IgD-negative memory B cell (primary cell): ENCODE data around the gene FAM151A. TPM values are rescaled to one million over a fixed set of nuclear protein-coding genes. Genes with fewer than 3 reads are reported as not detected.

Source experiments
- H3K27ac Mint-ChIP-seq, 3 donors: one replicate each; pipeline ENCODE4 v1.8.0; 2020 to 2022; ENCODE audit warnings: mild to moderate bottlenecking in 3 of 3, mixed read lengths in 3 of 3, moderate library complexity in 1 of 3
- H3K27me3 Mint-ChIP-seq: one replicate; pipeline ENCODE4 v1.8.0; 2021; ENCODE audit warnings: mixed read lengths
- H3K36me3 Mint-ChIP-seq: one replicate; pipeline ENCODE4 v1.8.0; 2020; ENCODE audit warnings: mild to moderate bottlenecking, mixed read lengths
- H3K4me1 Mint-ChIP-seq, 3 donors: one replicate each; pipeline ENCODE4 v1.8.0; 2020 to 2022; ENCODE audit warnings: mixed read lengths in 3 of 3, mild to moderate bottlenecking in 1 of 3
- H3K4me3 Mint-ChIP-seq, 4 donors: one replicate each; pipeline ENCODE4 v1.8.0; 2020 to 2022; ENCODE audit warnings: mild to moderate bottlenecking in 4 of 4, mixed read lengths in 4 of 4, moderate library complexity in 3 of 4
- H3K9me3 Mint-ChIP-seq, 3 donors: one replicate each; pipeline ENCODE4 v1.8.0; 2020 to 2021; ENCODE audit warnings: mixed read lengths in 3 of 3, mild to moderate bottlenecking in 1 of 3
- polyA plus RNA-seq: library from polyadenylated mRNA; unstranded; fragments of 300-500 nt; fragmentation: Illumina TruSeq; gene quantifications from one replicate; pipeline ENCODE4 v1.2.3, GENCODE V29; 2021

The FAM151A gene
- polyA plus RNA-seq, 1 donor from 2014 or later, result not detected

DNA sequence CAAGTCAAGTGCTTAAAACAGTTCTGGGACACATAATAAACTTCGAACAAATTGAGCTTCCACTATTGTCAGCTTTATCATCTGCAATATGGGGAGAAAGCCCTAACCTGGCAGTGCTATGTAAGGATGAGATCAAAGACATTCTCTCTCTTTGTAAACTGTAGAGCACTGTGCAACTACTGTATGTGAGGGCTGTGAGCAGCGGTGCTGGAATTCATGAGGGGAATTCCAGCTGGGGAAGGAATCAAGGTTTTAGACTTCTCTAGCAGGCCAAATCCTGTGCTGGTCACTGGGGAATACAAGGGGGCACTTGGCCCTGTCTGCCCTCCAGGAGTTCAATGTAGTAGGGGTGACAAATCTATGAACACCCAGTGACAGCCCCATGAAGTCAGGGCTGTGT, 9.3 kb downstream of the FAM151A start:
- Mint-ChIP-seq H3K9me3 (peaks cover 0 to 3% (median 0%) of the 10 kb centered on the region in 3 donors), H3K4me1 (peaks cover 0 to 2% (median 0%) of the 10 kb centered on the region in 3 donors), H3K27me3 (peaks cover 3% of the 10 kb centered on the region), H3K36me3 (no peaks in the 10 kb centered on the region), H3K27ac (no peak overlapping the region), H3K4me3 (no peak overlapping the region)

DNA sequence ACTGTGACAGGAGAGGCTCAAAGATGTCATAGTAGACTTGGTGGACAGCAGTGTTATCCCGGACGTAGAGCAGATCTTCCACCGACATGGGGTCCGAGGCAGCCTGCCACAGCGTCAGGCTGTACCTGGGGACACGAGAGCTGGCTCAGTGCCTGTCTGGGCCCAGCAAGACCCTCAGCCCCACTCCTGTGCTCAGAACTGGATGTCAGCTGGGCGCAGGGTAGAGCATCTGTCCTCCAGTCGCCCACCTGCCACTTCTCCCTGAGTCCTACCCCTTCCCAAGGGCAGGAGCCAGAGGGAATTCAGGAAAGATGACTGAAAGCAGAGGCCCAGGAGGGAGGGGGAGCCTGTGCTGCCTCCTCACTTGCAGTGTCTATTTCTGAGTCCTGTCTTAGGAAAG, 11.7 kb downstream of the FAM151A start:
- Mint-ChIP-seq H3K36me3 (no peaks in the 10 kb centered on the region), H3K4me1 (peaks cover 0 to 2% (median 0%) of the 10 kb centered on the region in 3 donors), H3K27me3 (peaks cover 2% of the 10 kb centered on the region), H3K27ac (no peak overlapping the region), H3K9me3 (no peaks in the 10 kb centered on the region), H3K4me3 (no peak overlapping the region)

DNA sequence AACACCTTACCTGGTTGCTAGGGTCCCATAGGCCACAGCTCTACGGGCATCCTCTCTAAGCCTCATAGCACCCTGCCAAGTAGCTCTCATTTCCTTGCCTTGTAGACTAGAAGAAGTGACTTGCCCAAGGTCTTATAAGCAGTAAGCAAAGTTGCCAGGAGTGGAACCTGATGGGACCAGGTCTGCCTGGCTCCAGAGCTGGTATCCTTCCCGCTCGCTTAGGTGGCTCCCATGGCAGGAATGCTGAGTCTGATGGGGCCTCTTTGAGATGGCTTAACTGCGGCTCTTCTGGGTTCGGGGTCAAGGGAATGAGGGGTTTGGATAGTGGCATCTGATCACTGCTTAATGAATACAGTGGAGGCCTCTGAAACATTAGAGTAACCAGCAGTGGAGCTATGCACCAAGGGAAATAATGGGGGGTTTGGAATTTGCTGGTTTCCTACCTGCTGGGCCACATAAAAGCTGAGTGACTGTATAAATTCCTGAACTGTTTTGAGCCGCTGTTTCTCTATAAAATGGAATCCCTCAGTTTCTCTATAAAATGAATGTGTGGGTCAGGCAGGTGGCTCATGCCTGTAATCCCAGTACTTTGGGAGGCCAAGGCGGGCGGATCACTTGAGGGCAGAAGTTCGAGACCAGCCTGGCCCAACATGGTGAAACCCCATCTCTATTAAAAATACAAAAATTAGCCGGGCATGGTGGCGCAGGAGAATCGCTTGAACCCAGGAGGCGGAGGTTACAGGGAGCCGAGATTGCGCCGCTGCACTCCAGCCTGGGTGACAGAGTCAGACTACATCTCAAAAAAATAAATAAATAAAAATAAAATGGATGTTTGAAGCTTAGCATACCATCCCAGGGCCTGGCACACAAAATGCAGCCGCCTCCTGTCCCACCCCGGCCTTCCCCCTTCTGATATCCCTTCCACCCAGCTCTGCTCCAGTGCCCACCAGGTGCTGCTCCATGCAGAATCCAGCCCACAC, 12.4 kb downstream of the FAM151A start:
- Mint-ChIP-seq H3K4me1 (peaks cover 0 to 2% (median 0%) of the 10 kb centered on the region in 3 donors), H3K9me3 (no peaks in the 10 kb centered on the region), H3K27ac (no peak overlapping the region), H3K36me3 (no peaks in the 10 kb centered on the region), H3K27me3 (peaks cover 2% of the 10 kb centered on the region), H3K4me3 (no peak overlapping the region)

DNA sequence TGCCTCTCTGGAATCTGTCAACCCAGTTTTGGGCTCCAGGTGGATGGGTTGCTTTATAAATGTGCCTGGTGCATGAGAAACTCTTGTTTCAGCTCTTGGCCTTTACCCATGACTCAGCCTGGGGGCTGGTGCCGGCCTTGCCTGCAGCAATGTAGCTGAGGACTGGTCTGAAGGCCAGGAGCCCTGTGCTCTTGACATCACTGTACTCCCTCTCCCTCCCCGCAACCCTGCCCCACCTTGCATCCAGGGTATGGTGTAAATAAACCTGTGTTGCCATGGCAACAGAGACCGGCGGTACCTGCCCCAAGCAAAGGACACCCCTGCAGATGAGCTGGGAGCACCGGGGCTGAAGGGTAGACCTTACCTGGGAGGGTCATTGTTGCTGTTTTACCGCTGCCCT, 13.3 kb downstream of the FAM151A start:
- Mint-ChIP-seq H3K4me3 (no peak overlapping the region), H3K9me3 (no peaks in the 10 kb centered on the region), H3K27me3 (peaks cover 2% of the 10 kb centered on the region), H3K27ac (no peak overlapping the region), H3K36me3 (no peaks in the 10 kb centered on the region), H3K4me1 (peaks cover 0 to 2% (median 0%) of the 10 kb centered on the region in 3 donors)

DNA sequence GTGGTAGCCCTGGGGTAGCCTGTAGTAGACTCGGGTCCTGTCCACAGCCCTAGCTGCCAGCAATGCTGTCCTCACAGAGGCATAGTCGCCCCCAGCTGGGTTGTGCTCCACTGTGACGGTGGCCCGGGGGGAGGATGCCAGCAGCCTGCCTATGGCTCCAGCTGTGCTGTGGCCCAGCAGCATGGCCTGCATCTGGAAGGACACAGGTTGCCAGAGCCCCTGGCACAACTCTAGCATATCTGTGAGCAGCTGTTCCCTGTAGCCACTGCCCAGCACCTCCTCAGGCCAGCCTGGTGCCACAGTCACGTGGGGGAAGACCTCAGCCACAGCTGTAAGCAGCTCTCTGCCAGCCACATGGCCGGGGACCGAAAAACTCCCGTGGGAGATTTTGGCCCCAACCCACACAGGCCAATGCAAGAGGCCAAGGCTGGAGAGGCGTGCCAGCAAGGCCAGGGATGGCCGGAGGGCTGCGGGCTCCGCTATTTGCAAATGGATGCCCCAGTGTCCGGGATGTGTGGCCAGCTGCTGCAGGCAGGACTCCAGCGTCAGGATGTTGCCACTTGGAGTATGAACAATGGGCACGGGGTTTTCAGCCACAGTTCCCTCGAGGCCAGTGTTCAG, 13.9 kb downstream of the FAM151A start:
- Mint-ChIP-seq H3K4me3 (no peak overlapping the region), H3K36me3 (no peaks in the 10 kb centered on the region), H3K9me3 (no peaks in the 10 kb centered on the region), H3K27ac (peak overlapping the region in 1 of 3 donors; percentile 80), H3K4me1 (peaks cover 0 to 4% (median 2%) of the 10 kb centered on the region in 3 donors), H3K27me3 (peaks cover 2% of the 10 kb centered on the region)

DNA sequence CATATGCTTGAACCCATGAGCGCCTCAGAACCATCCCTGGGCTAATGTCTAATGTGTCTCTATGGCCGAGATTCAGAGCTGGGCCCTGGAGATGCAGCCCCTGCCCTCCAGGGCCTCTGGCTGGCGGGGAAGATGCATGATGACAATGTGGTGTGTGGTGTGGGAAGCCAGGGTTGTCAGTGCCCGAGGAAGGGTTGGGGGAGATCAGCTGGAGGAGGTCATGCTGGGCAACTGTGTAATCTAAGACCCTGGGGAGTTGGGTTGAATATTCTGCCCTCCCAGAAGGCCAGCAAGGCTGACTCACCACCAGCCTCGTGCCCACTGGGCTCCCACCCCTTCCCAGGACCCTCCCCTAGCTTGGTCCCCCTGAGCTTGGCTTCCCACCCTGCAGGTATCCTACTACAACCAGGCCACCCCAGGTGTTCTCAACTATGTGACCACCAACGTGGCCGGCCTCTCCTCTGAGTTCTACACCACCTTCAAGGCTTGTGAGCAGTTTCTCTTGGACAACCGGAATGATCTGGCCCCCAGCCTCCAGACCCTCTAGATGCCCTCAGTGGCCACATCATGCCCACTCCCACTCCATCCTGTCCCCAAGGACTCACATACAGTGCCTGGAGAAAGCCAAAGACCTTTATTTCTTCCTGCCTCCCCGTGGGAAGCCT, 14.6 kb downstream of the FAM151A start:
- no peaks in the 10 kb centered on the region for H3K9me3 Mint-ChIP-seq
- no peak overlapping the region for H3K4me3 Mint-ChIP-seq
- H3K27ac Mint-ChIP-seq, result peak overlapping the region in 1 of 3 donors; percentile 80
- peaks cover 0 to 4% (median 4%) of the 10 kb centered on the region in 3 donors for H3K4me1 Mint-ChIP-seq
- H3K36me3 Mint-ChIP-seq, result no peaks in the 10 kb centered on the region
- peaks cover 2% of the 10 kb centered on the region for H3K27me3 Mint-ChIP-seq

DNA sequence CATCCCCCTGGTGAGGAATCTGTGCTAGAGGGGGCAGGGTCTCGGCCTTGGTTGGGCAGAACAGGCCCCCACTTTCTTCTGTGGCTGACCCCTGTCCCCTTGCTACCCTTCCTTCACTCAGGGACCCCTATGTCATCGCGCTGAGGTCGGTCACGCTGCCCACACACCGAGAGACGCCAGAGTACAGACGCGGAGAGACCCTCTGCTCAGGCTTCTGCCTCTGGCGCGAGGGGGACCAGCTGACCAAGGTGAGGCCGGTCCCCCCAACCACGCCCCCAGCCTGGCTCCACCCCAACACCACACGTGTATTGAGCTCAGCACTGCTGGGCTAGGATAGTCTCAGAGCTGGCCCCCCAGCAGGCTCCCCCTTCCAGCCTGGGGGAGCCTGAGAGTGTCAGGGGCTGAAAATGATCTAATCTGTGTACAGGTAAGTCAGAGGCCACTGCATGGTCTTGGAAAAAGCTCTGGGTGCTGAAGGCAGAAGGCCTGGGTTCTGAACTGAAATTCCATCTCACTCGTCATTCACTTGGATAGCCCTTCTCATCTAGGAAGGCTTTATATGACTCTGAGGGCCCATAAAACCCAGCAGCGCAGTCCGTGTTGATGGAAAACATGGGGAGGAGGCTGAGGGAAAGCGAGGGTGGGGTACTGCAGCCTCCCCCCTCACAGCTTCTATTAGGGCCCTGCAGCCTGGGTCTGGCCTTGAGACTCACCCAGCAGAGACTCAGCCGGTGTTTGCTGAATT, 15.3 kb downstream of the FAM151A start:
- H3K27me3 Mint-ChIP-seq, result peaks cover 2% of the 10 kb centered on the region
- no peak overlapping the region for H3K4me3 Mint-ChIP-seq
- H3K36me3 Mint-ChIP-seq, result no peaks in the 10 kb centered on the region
- no peak overlapping the region for H3K27ac Mint-ChIP-seq
- H3K4me1 Mint-ChIP-seq, result peaks cover 0 to 4% (median 4%) of the 10 kb centered on the region in 3 donors
- no peaks in the 10 kb centered on the region for H3K9me3 Mint-ChIP-seq

DNA sequence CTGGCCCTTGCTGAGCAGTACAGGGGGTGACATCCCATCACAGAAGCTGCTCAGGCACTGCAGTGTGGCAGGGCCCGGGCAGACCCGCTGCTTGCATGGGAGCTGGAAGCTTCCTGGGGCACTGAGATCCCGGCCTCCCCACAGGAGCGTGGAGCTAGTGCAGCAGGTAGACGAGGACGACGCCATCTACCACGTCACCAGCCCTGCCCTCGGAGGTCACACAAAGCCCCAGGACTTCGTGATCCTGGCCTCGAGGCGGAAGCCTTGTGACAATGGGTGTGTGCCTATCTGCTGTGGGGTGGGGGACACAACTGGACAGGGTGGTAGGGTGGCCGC, 16.4 kb downstream of the FAM151A start:
- H3K4me3 Mint-ChIP-seq, result no peak overlapping the region
- H3K4me1 Mint-ChIP-seq, result peaks cover 0 to 4% (median 4%) of the 10 kb centered on the region in 3 donors
- H3K36me3 Mint-ChIP-seq, result no peaks in the 10 kb centered on the region
- H3K27me3 Mint-ChIP-seq, result peaks cover 6% of the 10 kb centered on the region
- H3K9me3 Mint-ChIP-seq, result no peaks in the 10 kb centered on the region
- no peak overlapping the region for H3K27ac Mint-ChIP-seq

DNA sequence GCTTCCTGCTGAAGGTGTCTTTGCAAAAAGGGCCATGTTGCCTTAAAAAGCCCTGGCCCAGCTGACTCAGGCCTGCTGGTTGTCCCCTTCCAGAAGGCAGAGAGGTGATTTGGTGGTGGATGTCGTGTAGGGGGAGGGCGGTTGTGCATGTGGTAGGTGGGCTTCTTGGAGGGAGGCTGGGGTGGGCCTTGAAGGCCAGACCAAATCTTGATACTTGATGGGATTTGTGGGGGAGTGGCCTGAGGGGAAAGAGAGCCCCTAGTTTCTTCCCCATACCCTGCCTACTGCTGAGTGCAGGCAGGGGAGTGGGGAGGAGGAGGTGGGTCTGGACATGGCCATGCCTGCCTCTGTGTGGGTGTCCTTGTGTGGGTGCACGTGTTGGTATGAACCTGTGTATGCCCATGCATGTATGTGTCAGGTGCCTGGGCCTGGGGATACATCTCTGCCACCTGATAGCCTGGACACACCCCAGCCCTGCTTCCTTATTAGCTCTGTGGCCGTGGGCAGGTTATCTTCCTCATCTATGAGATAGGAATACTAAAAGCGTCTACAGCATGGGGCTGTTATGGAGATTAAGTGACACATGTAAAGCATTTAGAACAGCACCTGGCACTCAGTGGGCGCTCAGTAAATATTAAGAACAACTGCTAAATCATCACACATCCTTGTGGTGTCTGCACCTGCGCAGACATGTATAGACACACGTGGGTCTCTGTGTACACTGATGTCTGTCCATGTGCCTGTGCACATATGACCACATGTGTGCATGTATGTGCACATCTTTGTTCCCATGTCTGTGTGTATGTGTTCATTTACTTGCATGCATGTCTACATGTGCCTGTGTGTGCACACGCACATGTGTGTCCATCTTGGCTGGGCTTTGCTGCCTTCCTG, 17.0 kb downstream of the FAM151A start:
- H3K36me3 Mint-ChIP-seq, result no peaks in the 10 kb centered on the region
- H3K27ac Mint-ChIP-seq, result no peak overlapping the region
- peaks cover 6% of the 10 kb centered on the region for H3K27me3 Mint-ChIP-seq
- peaks cover 0 to 4% (median 4%) of the 10 kb centered on the region in 3 donors for H3K4me1 Mint-ChIP-seq
- no peak overlapping the region for H3K4me3 Mint-ChIP-seq
- H3K9me3 Mint-ChIP-seq, result no peaks in the 10 kb centered on the region

DNA sequence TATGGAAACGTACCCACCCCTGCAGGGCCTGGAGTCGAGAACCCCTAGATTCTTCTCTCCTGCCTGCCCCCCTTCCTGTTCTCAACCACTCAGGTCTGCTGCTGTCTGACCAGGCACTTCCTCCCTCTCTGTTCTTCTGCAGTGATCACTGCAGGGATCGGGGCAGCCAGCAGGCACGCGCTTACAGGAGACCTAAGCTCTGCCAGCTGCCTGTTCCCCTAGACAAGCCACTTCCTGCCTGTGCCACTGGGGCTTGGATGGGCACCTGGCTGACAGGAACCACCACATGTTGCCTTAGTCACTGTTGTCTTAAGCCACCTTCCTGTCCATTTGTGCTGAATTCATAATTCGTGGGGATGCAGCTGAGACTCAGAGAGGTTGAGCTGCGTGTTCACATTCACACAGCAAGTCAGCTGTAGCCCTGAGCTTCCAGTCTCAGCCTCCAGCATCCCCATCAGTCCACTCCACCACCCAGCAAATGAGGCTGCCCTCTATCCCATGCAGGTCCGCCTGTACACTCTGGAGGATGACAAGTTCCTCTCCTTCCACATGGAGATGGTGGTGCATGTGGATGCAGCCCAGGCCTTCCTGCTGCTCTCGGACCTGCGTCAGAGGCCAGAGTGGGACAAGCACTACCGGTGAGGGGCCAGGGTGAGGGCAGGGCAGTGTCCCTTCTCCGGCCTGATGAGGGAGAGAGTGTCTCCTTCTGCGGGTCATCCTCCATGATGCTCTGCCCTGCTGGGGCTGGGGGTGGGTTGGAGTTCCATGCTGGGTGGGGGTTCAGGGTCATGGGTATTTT, 18.6 kb downstream of the FAM151A start:
- peak overlapping the region in 1 of 4 donors; percentile 10 for H3K4me3 Mint-ChIP-seq
- H3K4me1 Mint-ChIP-seq, result peaks cover 0 to 4% (median 4%) of the 10 kb centered on the region in 3 donors
- H3K27ac Mint-ChIP-seq, result no peak overlapping the region
- no peaks in the 10 kb centered on the region for H3K36me3 Mint-ChIP-seq
- H3K27me3 Mint-ChIP-seq, result peaks cover 6% of the 10 kb centered on the region
- H3K9me3 Mint-ChIP-seq, result no peaks in the 10 kb centered on the region

DNA sequence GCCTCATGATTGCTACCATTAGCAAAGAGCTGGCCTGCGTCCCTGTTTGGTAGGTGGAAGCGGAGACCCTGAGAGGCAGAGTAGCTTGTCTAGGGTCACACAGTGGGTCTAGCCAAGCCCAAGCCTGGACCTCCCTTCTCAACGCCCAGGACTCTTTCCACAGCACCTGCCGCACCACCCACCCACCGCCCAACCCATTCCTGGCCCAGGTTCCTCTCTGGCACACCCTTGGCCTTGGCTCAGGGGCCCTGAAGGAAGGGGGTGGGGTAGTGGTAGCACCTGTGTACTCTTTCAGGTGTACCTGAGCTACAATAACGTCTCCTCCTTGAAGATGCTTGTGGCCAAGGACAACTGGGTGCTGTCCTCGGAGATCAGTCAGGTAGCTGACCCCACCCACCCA, 19.3 kb downstream of the FAM151A start:
- H3K27ac Mint-ChIP-seq, result no peak overlapping the region
- H3K4me3 Mint-ChIP-seq, result no peak overlapping the region
- H3K4me1 Mint-ChIP-seq, result peaks cover 0 to 4% (median 4%) of the 10 kb centered on the region in 3 donors
- peaks cover 6% of the 10 kb centered on the region for H3K27me3 Mint-ChIP-seq
- H3K9me3 Mint-ChIP-seq, result no peaks in the 10 kb centered on the region
- no peaks in the 10 kb centered on the region for H3K36me3 Mint-ChIP-seq

DNA sequence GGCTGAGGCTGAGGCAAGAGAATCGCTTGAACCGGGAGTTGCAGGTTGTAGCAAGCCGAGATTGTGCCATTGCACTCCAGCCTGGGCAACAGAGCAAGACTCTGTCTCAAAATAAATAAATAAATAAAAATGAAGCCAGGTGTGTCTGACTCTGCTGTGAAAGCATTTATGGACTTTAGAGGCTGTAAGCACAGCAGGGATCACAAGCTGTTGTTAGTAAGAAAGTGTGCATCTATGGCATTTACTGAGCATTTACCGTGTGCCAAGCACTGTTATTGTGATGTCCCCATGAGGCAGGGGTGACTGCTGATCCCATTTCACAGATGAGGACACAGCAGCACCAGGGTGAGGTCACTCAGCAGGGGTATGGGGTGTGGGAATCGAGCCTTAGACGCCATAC, 20.1 kb downstream of the FAM151A start:
- Mint-ChIP-seq H3K27me3 (peaks cover 4% of the 10 kb centered on the region), H3K36me3 (no peaks in the 10 kb centered on the region), H3K4me3 (no peak overlapping the region), H3K27ac (no peak overlapping the region), H3K4me1 (peaks cover 0 to 4% (median 4%) of the 10 kb centered on the region in 3 donors), H3K9me3 (no peaks in the 10 kb centered on the region)

DNA sequence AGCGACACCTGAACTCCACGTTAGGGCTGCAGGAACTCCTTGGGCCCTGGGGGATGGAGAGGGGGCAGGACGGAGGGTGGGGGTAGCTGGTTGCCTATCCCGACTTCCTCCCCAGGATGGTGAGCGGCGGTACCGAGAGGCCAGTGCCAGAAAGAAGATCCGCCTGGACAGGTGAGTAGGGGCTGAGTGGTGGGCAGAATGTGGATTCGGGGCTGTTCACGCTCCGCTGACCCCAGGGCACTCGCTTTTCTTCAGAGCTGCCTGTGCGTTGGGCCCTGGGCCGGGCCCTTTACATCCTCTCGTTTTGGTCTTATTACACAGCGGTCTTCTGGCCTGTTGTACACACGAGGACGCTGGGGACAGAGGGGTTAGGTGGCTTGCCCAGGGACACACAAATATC, 20.8 kb downstream of the FAM151A start:
- Mint-ChIP-seq H3K4me3 (no peak overlapping the region), H3K4me1 (peaks cover 0 to 4% (median 4%) of the 10 kb centered on the region in 3 donors), H3K9me3 (no peaks in the 10 kb centered on the region), H3K27me3 (peaks cover 4% of the 10 kb centered on the region), H3K36me3 (no peaks in the 10 kb centered on the region), H3K27ac (no peak overlapping the region)
